Measurements from ENCODE around the gene ZBTB20. TPM values are rescaled to one million over a fixed set of nuclear protein-coding genes. Genes with fewer than 3 reads are reported as not detected.
A peak's percentile ranks its signal among the peaks of the same experiment; 100 is the strongest.

The ZBTB20 gene
- total RNA-seq, 1 donor from 2014 or later = 15.5 TPM

DNA sequence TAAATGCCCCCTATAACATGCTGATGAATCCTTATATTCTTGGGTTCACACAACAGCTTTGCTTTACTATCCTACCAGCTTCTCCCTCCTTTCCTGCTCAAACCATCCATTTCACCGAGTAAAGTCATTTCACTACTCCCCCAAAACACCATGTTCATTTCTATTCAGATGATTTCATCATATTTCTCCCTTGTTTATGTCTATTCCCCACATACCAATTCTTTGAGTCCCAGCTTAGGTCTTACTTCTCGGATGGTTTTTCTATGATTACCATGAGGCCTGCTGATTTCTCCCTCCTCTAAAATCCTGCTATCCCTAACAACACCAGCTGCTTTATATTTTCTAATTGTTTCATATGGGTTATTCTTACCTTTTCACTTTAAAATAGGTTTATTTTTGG, 621.8 kb downstream of the ZBTB20 start:
- no peak for TF ChIP-seq CTCF (IDR thresholded peaks at IDR 0.05)
- H3K27ac Mint-ChIP-seq (ENCODE audit: unreplicated experiment) = no peak overlapping the region
- DNase-seq (ENCODE audit: low spot score) = no peak
- H3K36me3 Mint-ChIP-seq (ENCODE audit: low read depth) = no peaks in the 10 kb centered on the region
- no peak overlapping the region for H3K4me3 Mint-ChIP-seq (ENCODE audit: unreplicated experiment)
- H3K27me3 Mint-ChIP-seq (ENCODE audit: low read depth) = no peaks in the 10 kb centered on the region
- H3K4me1 Mint-ChIP-seq (ENCODE audit: low read depth) = no peaks in the 10 kb centered on the region
- H3K9me3 Mint-ChIP-seq (ENCODE audit: low read depth) = no peaks in the 10 kb centered on the region

DNA sequence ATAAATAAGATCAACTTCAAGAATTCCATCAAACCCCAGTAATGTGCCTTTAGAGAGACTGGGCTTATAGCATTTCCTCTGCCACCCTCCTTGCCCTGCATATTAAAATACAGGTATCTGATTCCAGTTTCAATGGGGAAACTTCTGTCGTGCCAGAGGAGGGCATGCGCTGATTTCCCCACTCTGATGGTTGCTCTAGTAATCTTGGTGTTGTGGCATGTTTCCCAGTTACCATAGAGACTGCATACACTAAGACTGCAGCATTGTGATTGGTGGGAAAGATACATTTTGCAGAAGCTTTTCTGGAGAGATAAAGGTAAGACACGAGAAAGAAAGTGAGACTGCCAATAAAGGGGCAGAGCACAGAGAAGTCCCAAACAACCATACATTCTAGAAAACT, 627.7 kb downstream of the ZBTB20 start:
- Mint-ChIP-seq H3K27me3 (ENCODE audit: low read depth) (no peaks in the 10 kb centered on the region), H3K9me3 (ENCODE audit: low read depth) (no peaks in the 10 kb centered on the region), H3K4me3 (ENCODE audit: unreplicated experiment) (no peak overlapping the region), H3K36me3 (ENCODE audit: low read depth) (peaks cover 1% of the 10 kb centered on the region), H3K4me1 (ENCODE audit: low read depth) (no peaks in the 10 kb centered on the region), H3K27ac (ENCODE audit: unreplicated experiment) (no peak overlapping the region)
- TF ChIP-seq CTCF (IDR thresholded peaks at IDR 0.05) = no peak
- no peak for DNase-seq (ENCODE audit: low spot score)

GRCh38 chr3:114518206-114518808, 628.8 kb downstream of the ZBTB20 start:
- H3K9me3 Mint-ChIP-seq (ENCODE audit: low read depth) = no peaks in the 10 kb centered on the region
- no peak for DNase-seq (ENCODE audit: low spot score)
- H3K36me3 Mint-ChIP-seq (ENCODE audit: low read depth) = peaks cover 1% of the 10 kb centered on the region
- no peaks in the 10 kb centered on the region for H3K27me3 Mint-ChIP-seq (ENCODE audit: low read depth)
- no peak overlapping the region for H3K4me3 Mint-ChIP-seq (ENCODE audit: unreplicated experiment)
- no peak overlapping the region for H3K27ac Mint-ChIP-seq (ENCODE audit: unreplicated experiment)
- TF ChIP-seq CTCF (IDR thresholded peaks at IDR 0.05) = no peak
- H3K4me1 Mint-ChIP-seq (ENCODE audit: low read depth) = no peaks in the 10 kb centered on the region

DNA sequence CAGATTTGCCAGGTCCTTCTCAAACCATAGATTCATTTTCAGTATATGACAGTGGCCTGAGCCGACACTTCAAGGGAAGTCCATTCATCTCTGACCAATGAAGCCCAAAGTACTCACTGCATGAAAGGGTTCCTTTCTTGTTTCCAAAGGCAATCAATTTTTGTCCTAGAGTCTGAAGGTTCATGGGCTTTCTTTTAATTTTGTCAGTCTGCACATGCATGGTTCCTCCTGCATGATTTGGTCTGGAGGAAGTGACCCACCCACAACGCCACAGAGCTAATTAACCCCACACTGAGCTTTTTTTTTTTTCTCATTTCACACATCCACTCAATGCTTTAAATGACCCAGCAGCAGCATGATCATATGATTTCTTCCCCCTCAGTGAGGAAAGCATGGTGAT, 636.9 kb downstream of the ZBTB20 start:
- Mint-ChIP-seq H3K27me3 (ENCODE audit: low read depth) (no peaks in the 10 kb centered on the region), H3K9me3 (ENCODE audit: low read depth) (no peaks in the 10 kb centered on the region), H3K36me3 (ENCODE audit: low read depth) (peaks cover 1% of the 10 kb centered on the region), H3K4me3 (ENCODE audit: unreplicated experiment) (no peak overlapping the region), H3K27ac (ENCODE audit: unreplicated experiment) (no peak overlapping the region), H3K4me1 (ENCODE audit: low read depth) (peaks cover 46% of the 10 kb centered on the region)
- no peak for TF ChIP-seq CTCF (IDR thresholded peaks at IDR 0.05)
- no peak for DNase-seq (ENCODE audit: low spot score)

DNA sequence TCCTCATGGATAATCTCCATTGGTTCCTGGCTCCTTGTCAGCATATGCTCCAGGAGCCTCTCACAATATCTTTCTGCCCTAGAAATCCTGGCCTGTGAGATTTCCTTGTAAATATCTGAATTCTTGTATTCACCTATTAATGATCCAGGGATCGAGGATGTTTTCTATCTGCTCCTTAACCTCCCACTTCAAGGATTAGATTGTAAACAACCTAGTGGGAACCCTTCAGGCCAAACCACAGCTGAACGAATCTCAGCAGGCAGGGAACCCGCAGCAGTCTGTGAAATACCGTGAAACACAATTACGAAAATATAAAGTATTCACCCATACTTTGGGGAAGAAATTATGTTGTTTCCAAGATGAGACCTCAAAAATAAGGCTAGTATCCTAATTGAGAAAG, 637.3 kb downstream of the ZBTB20 start:
- peaks cover 50% of the 10 kb centered on the region for H3K4me1 Mint-ChIP-seq (ENCODE audit: low read depth)
- H3K27ac Mint-ChIP-seq (ENCODE audit: unreplicated experiment) = peak overlapping the region; percentile 60
- H3K9me3 Mint-ChIP-seq (ENCODE audit: low read depth) = no peaks in the 10 kb centered on the region
- no peak for TF ChIP-seq CTCF (IDR thresholded peaks at IDR 0.05)
- no peak for DNase-seq (ENCODE audit: low spot score)
- H3K27me3 Mint-ChIP-seq (ENCODE audit: low read depth) = no peaks in the 10 kb centered on the region
- H3K36me3 Mint-ChIP-seq (ENCODE audit: low read depth) = peaks cover 1% of the 10 kb centered on the region
- H3K4me3 Mint-ChIP-seq (ENCODE audit: unreplicated experiment) = no peak overlapping the region
